HG02840 (cell line): ENCODE results near the gene TAC3.

Experiments
- ATAC-seq: cut with Tn5 transposase; IDR thresholded peaks from one replicate; pipeline ENCODE4 v1.9.1; 2021; ENCODE audit warnings: mild to moderate bottlenecking, moderate library complexity, moderate number of reproducible peaks; ENCODE audit not compliant: unreplicated experiment, low FRiP score

TAC3 gene

GRCh38 chr12:57006809-57007475 lies 9.4 kb downstream of the TAC3 start:
- no peak for ATAC-seq

DNA sequence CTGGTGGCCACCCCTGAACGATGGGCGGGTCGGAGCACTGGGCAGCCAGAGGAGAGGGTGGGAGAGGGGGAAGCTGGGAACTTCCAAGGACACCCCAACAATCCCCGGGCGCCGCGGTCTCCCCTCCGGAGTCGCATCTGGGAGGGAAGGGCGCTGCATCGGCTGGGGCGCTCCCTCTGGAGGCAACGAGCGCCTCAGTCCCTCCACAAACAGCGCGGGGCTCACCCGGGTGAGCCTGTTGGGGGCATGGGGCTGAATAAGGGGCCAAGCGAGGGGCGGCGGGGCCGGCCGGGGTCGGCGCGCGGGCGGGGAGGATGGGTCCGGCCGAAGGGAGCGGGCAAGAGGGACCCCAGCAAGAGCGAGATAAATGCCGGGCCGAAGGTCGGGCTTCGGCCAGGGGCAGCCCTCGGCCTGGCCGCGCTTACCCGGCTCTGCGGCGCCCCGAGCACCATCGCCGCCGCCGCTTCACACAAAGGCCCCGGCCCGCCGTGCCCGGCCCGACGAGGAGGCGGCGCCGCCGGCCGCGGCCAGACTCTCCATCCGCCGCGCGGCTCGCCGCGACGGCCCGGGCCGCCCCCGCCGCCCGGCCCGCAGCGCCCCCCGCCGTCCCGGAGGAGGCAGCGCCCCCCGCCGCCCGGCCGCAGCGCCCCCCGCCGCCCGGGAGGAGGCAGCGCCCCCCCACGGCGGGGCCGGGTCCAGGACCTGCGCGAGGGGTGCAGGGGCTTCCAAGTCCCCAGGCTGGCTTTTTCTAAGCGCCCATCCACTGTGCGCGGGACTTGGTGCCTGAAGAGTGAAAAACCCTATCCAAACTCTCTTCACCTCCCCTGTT lies 10.1 kb downstream of the TAC3 start, which contains the start of gene ZBTB39:
TSS of gene ZBTB39 (minus strand) at position 567 of the 829 bp plus-strand sequence. CDS start 1,629 bp downstream, outside the sequence.
- peak; percentile 64 for ATAC-seq

GRCh38 chr12:57004651-57005050 lies 11.7 kb downstream of the TAC3 start:
- no peak for ATAC-seq

GRCh38 chr12:57003395-57003794 lies 12.9 kb downstream of the TAC3 start:
- ATAC-seq, result no peak

- no peak for ATAC-seq
These were observed 14.9 kb downstream of the TAC3 start for GRCh38 chr12:57001448-57001906.

GRCh38 chr12:57000393-57000792 lies 15.9 kb downstream of the TAC3 start:
- no peak for ATAC-seq

- no peak for ATAC-seq
These were observed 16.9 kb downstream of the TAC3 start for GRCh38 chr12:56999456-56999855.

DNA sequence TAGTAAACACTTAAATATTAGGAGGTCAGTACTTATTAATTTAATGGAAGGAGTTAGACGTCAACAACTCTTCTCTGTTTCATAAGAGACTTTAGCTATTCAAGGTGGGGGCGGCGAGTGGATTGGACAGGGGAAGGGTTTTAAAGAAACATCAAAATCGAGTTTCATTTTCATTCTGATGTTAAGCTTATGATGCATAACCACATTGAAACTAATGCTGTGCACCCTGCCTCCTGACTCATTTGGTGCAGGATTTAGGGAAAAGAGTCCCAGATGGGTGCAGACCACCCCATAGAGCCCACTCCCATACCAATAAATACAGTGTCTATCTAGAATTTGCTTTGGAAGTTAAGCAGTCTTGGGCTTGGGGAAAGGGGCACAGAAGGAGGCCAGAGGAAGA lies 17.3 kb downstream of the TAC3 start:
- peak; percentile 62 for ATAC-seq

GRCh38 chr12:56998316-56998715 lies 18.0 kb downstream of the TAC3 start:
- no peak for ATAC-seq

DNA sequence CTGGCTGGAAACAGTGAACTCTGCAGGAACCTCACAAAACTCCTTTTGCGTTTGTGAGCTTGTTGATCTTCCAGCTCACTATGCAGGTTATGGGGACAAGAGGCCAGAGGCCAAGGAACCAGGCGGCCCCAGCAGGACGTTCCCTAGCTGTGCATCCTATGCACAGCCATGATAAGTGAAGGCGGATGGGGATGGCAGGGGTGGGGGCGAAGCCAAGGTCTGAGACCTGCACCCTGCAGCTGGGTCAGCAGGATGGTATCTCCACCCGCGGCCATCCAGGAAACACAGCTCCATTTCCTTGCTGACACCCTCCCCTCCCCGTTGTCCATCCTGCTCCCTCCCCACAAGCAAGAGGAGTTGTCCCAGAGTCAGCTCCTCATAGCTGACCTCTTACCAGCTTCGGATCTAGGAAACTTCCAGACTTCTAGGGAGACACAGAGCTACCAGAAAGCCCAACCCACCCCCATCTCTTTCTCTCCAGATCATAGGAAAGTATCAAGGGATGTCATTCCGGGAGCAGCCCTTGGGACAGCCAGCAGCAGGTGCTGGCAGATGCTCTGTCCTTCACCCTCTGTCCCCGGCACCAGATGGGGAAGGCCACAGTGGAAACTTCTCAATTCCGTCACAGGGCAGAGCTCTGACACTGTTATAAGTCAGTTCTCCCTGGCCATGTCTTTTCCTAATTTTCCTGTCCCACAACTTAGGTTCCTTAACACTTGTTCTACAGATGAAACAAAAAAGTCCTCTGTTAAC lies 19.4 kb downstream of the TAC3 start:
- ATAC-seq, result no peak

- no peak for ATAC-seq
These were observed 20.3 kb downstream of the TAC3 start for GRCh38 chr12:56995930-56996496.

- no peak for ATAC-seq
These were observed 21.0 kb downstream of the TAC3 start for GRCh38 chr12:56995201-56995929.

DNA sequence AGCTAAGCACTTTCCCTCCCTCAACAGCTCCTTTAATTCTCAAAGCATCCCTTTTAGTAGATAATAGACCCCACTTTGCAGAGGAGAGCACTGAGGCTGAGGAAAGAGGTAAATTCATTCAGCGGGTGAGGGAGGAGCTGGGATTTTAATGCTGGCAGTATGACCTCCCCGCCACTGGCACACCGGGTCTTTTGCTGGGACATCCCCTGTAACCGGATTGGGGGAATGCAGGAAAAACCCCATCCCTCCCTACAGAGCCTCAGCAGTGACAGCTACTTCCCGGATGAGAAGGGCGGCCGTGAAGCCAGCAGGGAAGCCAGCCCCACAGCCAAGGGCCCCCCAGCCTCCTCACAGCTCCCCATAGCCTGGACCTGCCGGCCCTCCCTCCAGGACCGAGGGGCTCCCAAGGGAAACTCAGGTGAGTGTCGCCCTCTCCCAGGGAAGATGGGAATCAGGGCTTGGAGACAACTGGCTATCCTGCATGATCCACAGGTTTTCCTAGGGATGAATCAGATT lies 22.0 kb downstream of the TAC3 start:
- ATAC-seq, result no peak

- ATAC-seq, result no peak
These were observed 23.0 kb downstream of the TAC3 start for GRCh38 chr12:56993346-56993745.

DNA sequence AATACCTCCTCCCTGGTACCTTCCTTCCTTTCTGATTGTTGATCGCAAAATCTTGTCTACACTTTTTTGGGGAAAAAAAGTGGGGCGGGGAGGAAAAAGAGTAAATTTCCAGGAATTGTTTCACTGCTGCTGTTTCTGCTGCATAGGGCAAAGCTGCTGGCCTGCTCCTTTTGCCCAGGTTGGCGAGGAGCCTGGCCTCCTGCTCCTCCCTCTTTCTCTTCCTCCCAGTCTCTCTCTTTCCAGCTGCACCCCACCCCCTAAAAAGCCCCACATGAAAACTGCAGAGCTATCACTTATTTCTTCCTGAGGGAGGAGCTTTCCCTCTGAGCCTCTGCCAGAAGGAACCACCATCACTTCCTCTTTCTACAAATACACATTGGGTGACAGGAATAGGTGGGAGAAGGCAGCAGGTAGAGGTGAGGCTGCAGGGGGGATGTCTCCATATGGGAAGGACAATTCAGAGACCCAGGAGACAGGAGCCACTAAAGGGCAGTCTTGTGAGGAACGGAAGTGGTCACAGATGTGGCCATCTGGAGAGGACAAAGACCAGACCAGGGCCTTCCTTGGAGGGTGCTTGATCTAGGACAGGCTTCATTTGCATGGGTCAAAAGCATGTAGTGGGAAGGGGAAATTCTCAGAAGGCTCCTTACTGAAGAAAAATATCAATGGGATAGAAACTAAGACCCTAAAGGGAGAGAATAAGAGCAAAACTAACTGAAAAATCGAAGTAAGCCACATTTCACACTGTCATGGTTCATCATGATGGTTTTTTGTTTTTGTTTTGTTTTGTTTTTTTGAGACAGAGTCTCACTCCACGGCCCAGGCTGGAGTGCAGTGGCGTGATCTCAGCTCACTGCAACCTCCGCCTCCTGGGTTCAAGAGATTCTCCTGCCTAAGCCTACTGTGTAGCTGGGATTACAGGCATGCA lies 24.7 kb downstream of the TAC3 start:
- ATAC-seq, result no peak

- no peak for ATAC-seq
These were observed 25.5 kb downstream of the TAC3 start for GRCh38 chr12:56990648-56991318.

- ATAC-seq, result no peak
These were observed 26.3 kb downstream of the TAC3 start for GRCh38 chr12:56989861-56990610.
